Central memory CD8-positive, alpha-beta T cell (primary cell): ENCODE results near the gene ACAD9.
A peak's percentile ranks its signal among the peaks of the same experiment; 100 is the strongest.

Source experiments
- ATAC-seq: fragments of 150-1000 bp; cut with Tn5 transposase; replicated peaks from 2 replicates; pipeline ENCODE4 v1.10.0; 2022; ENCODE audit warnings: mild to moderate bottlenecking, moderate FRiP score, moderate number of reproducible peaks; ENCODE audit not compliant: poor library complexity, severe bottlenecking; ENCODE audit errors: extremely low read depth
- DNase-seq, 2 donors: peaks; one replicate each; pipeline ENCODE4 v3.0.0; 2021; ENCODE audit warnings: low spot score in 2 of 2
- H3K27ac Mint-ChIP-seq: one replicate; pipeline ENCODE4 v1.8.0; 2022; ENCODE audit warnings: low read depth, mild to moderate bottlenecking, moderate library complexity, mixed read lengths
- H3K27me3 Mint-ChIP-seq: one replicate; pipeline ENCODE4 v1.8.0; 2022; ENCODE audit warnings: mixed read lengths
- H3K36me3 Mint-ChIP-seq: one replicate; pipeline ENCODE4 v1.8.0; 2022; ENCODE audit warnings: mild to moderate bottlenecking, moderate library complexity, mixed read lengths; ENCODE audit not compliant: insufficient read depth
- H3K4me1 Mint-ChIP-seq: one replicate; pipeline ENCODE4 v1.8.0; 2022; ENCODE audit warnings: mixed read lengths
- H3K4me3 Mint-ChIP-seq: one replicate; pipeline ENCODE4 v1.8.0; 2022; ENCODE audit warnings: mild to moderate bottlenecking, moderate library complexity, mixed read lengths
- H3K9me3 Mint-ChIP-seq: one replicate; pipeline ENCODE4 v1.8.0; 2022; ENCODE audit warnings: mixed read lengths

Gene ACAD9

DNA sequence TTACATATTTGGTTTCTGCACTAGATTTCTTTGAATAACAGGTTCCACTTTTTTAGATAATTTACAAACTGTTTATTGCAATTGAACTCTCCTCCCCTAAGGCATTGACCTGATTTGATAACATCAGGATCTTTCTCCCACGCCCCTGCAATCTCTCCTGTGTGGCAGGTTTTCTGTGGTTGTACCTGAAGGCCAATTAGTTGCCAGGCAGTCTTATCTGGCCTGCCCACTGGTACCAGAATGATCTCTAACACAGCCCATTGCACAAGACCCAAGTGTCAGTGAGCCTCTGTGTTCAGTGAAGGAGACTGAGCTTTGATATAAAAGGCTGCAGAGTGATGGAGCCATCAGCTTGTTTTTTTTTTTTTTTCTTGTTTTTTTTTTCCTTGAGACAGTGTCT lies 3.3 kb downstream of the ACAD9 start:
- DNase-seq, result no peak
- no peak for ATAC-seq
- Mint-ChIP-seq H3K27ac (no peak overlapping the region), H3K36me3 (peaks cover 31% of the 10 kb centered on the region), H3K4me1 (peaks cover 53% of the 10 kb centered on the region), H3K4me3 (no peak overlapping the region), H3K27me3 (no peaks in the 10 kb centered on the region), H3K9me3 (no peaks in the 10 kb centered on the region)

DNA sequence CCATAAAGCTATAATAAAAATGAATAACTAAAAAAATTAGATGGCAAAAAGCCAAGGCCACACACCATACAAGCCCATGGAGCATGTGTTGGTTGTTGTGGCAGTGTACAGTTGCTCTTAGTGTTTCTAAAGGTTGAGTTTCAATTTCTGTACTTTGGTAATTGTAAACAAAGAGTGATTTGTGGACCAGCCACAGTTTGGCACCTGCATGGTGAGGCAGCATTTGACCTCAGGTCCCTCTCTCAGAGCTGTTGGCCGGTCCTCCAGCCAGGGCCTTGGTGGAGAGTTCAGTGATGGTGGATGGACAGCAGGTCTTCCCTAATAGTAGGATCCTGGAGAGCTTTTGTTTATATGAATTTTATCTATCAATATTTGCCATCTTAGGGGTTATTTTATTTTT lies 5.6 kb downstream of the ACAD9 start:
- Mint-ChIP-seq H3K4me3 (no peak overlapping the region), H3K27me3 (no peaks in the 10 kb centered on the region), H3K9me3 (no peaks in the 10 kb centered on the region), H3K27ac (no peak overlapping the region), H3K4me1 (peaks cover 33% of the 10 kb centered on the region), H3K36me3 (peaks cover 18% of the 10 kb centered on the region)
- DNase-seq, result no peak
- no peak for ATAC-seq

GRCh38 chr3:128889139-128889894 lies 9.9 kb downstream of the ACAD9 start:
- H3K27me3 Mint-ChIP-seq, result no peaks in the 10 kb centered on the region
- DNase-seq (no peak), ATAC-seq (no peak)
- no peak overlapping the region for H3K27ac Mint-ChIP-seq
- H3K9me3 Mint-ChIP-seq, result no peaks in the 10 kb centered on the region
- H3K4me1 Mint-ChIP-seq, result no peaks in the 10 kb centered on the region
- no peak overlapping the region for H3K4me3 Mint-ChIP-seq
- H3K36me3 Mint-ChIP-seq, result peaks cover 19% of the 10 kb centered on the region

- peaks cover 50% of the 10 kb centered on the region for H3K36me3 Mint-ChIP-seq
- no peak overlapping the region for H3K27ac Mint-ChIP-seq
- ATAC-seq, result no peak
- H3K27me3 Mint-ChIP-seq, result no peaks in the 10 kb centered on the region
- H3K4me1 Mint-ChIP-seq, result peaks cover 6% of the 10 kb centered on the region
- no peak for DNase-seq
- no peak overlapping the region for H3K4me3 Mint-ChIP-seq
- no peaks in the 10 kb centered on the region for H3K9me3 Mint-ChIP-seq
Observed at GRCh38 chr3:128895843-128896697, 16.6 kb downstream of the ACAD9 start.

- Mint-ChIP-seq H3K4me3 (no peak overlapping the region), H3K27ac (no peak overlapping the region), H3K4me1 (no peaks in the 10 kb centered on the region), H3K27me3 (no peaks in the 10 kb centered on the region), H3K9me3 (no peaks in the 10 kb centered on the region), H3K36me3 (peaks cover 59% of the 10 kb centered on the region)
- ATAC-seq, result no peak
- DNase-seq, result no peak
Observed at GRCh38 chr3:128902426-128902825, 23.0 kb downstream of the ACAD9 start.

GRCh38 chr3:128903501-128903900 lies 24.1 kb downstream of the ACAD9 start:
- no peaks in the 10 kb centered on the region for H3K9me3 Mint-ChIP-seq
- no peak overlapping the region for H3K4me3 Mint-ChIP-seq

DNA sequence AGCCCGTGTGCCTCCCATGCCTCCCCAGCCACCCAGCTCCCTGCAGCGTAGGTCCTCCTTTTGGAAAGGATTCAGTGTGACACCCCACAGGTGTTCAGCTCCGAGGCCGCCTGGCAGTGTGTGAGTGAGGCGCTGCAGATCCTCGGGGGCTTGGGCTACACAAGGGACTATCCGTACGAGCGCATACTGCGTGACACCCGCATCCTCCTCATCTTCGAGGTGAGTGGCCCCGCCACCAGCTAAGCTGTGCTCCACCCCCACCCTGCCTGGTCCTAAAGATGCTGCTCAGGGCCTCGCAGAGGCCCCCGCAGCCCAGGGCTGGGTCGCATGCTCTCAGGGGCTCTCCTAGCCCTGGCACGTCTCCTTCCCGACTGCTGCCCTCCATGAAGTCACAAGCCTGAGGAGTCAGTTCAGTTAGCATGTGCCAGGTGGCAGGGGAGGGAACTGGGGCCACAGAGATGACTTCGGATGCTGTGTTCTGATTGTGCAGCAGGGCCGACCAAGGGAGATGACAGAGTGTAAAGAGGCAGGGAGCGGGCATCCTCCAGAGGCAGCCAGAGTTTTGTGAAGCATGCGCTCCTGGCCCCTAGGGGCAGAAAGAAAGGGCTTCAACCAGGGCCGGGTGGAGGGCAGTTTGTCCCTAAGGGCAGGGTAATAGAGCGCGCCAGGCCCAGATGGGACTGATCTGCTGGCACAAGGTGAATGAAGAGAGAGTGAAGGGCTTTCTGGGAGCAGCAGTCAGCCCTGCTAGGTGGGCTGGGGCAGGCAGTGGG lies 26.8 kb downstream of the ACAD9 start:
- Mint-ChIP-seq H3K4me3 (no peak overlapping the region), H3K27ac (peak overlapping the region; percentile 30), H3K36me3 (peaks cover 35% of the 10 kb centered on the region), H3K4me1 (no peaks in the 10 kb centered on the region), H3K27me3 (no peaks in the 10 kb centered on the region), H3K9me3 (no peaks in the 10 kb centered on the region)
- ATAC-seq, result no peak
- no peak for DNase-seq

More at GRCh38 chr3:128903501-128903900, 24.1 kb downstream of the ACAD9 start:
- ATAC-seq, result no peak
- Mint-ChIP-seq H3K36me3 (peaks cover 51% of the 10 kb centered on the region), H3K27ac (no peak overlapping the region), H3K27me3 (no peaks in the 10 kb centered on the region), H3K4me1 (no peaks in the 10 kb centered on the region)
- no peak for DNase-seq

GRCh38 chr3:128906804-128907525 lies 27.5 kb downstream of the ACAD9 start:
- no peaks in the 10 kb centered on the region for H3K27me3 Mint-ChIP-seq
- DNase-seq, result no peak
- H3K4me3 Mint-ChIP-seq, result no peak overlapping the region
- ATAC-seq, result no peak
- no peaks in the 10 kb centered on the region for H3K9me3 Mint-ChIP-seq
- H3K27ac Mint-ChIP-seq, result no peak overlapping the region
- no peaks in the 10 kb centered on the region for H3K4me1 Mint-ChIP-seq
- H3K36me3 Mint-ChIP-seq, result peaks cover 29% of the 10 kb centered on the region

DNA sequence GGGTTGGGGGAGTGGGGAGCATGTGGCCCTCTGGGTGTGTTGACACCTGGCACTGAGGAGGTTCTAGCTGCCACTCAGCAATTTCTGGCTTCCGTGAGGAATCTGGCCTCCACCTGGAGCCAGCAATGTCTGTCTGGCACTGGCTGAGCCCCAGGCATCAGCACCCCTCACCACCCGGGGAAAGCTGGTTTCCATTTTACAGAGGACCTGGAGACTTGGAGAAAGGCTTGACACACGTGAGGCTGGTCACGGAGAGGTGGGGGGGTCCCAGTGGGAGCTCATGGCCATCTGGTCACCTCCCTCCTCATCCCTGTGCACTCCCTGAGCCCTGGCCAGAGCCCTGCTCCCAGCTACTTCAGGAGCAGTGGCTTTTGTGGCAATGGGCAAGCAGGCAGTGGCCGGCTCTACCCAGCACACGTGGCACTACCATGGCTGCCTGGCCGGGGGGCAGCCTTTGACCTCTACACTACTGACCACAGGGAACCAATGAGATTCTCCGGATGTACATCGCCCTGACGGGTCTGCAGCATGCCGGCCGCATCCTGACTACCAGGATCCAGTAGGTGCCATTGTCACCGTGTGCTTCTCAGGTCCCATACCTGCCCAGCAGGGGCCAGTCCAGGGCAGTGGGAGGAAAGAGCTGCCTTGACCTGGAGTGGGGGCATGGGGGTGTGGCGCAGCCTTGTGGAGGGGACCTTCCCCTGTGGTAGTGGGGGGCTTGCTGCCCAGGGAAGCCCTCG lies 28.5 kb downstream of the ACAD9 start:
- ATAC-seq (no peak), DNase-seq (no peak)
- Mint-ChIP-seq H3K4me1 (no peaks in the 10 kb centered on the region), H3K36me3 (peaks cover 29% of the 10 kb centered on the region), H3K27me3 (no peaks in the 10 kb centered on the region), H3K4me3 (no peak overlapping the region), H3K9me3 (no peaks in the 10 kb centered on the region), H3K27ac (no peak overlapping the region)

GRCh38 chr3:128908951-128909350 lies 29.5 kb downstream of the ACAD9 start:
- no peaks in the 10 kb centered on the region for H3K27me3 Mint-ChIP-seq
- H3K27ac Mint-ChIP-seq, result no peak overlapping the region
- H3K4me1 Mint-ChIP-seq, result no peaks in the 10 kb centered on the region
- H3K9me3 Mint-ChIP-seq, result no peaks in the 10 kb centered on the region
- H3K36me3 Mint-ChIP-seq, result peaks cover 24% of the 10 kb centered on the region
- DNase-seq (no peak), ATAC-seq (no peak)
- no peak overlapping the region for H3K4me3 Mint-ChIP-seq

DNA sequence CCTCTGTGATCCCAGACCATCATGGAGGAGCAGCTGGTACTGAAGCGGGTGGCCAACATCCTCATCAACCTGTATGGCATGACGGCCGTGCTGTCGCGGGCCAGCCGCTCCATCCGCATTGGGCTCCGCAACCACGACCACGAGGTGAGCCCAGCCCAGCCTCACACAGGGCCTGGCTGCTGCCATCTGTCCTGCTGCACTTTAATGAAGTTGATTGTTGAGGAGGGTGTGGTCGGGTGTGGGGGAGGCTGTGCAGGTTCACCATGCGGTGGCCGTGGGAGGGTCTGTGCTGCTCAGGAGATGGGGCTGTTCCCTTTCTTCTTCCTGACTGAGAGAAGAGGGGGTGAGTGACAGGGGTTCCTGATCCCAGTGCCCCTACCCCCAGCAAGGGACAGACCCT lies 30.6 kb downstream of the ACAD9 start:
- Mint-ChIP-seq H3K36me3 (peaks cover 20% of the 10 kb centered on the region), H3K4me1 (no peaks in the 10 kb centered on the region), H3K27me3 (no peaks in the 10 kb centered on the region), H3K27ac (no peak overlapping the region), H3K4me3 (no peak overlapping the region), H3K9me3 (no peaks in the 10 kb centered on the region)
- no peak for ATAC-seq
- DNase-seq, result no peak
